Caco-2 (cell line): Measurements from ENCODE around the gene DOHH. TPM values are rescaled to one million over a fixed set of nuclear protein-coding genes. Genes with fewer than 3 reads are reported as not detected.
A peak's percentile ranks its signal among the peaks of the same experiment; 100 is the strongest.

ENCODE experiments used
- BruUV-seq: library from RNA; stranded (reverse); fragments of 400-500 nt; replicated peaks from 2 replicates; lab custom pipeline; 2021; lab: Mats Ljungman, UMichigan
- CTCF ChIA-PET: fragments of 300-600 bp; sonication (Branson Sonifier 250); formaldehyde crosslinking; loops from one replicate; lab custom pipeline; 2022; ENCODE audit warnings: antibody characterized with exemption; lab: Charles Lee
- POLR2A ChIA-PET: fragments of 300-600 bp; sonication (Branson Sonifier 250); formaldehyde crosslinking; loops from one replicate; lab custom pipeline; 2022; ENCODE audit warnings: antibody characterized with exemption; lab: Charles Lee
- DNase-seq, 2 experiments: peaks; one replicate each; pipeline versions ENCODE4 v3.0.0 to v3.0.0-alpha.2; 2020 to 2022
- H3K27me3 ChIP-seq: replicated peaks from 2 replicates; pipeline ENCODE4 v1.6.0; 2011; ENCODE audit warnings: low read length; ENCODE audit not compliant: control insufficient read depth, insufficient read depth
- H3K36me3 ChIP-seq: 2 replicates; pipeline ENCODE4 v1.5.1; 2011; ENCODE audit warnings: low read length; ENCODE audit not compliant: control insufficient read depth, insufficient read depth
- H3K4me1 ChIP-seq: fragments of 250-450 bp; sonication (Bioruptor Pico); 2 replicates; pipeline ENCODE4 v1.5.1; 2020; ENCODE audit warnings: mild to moderate bottlenecking
- H3K4me3 ChIP-seq: 2 replicates; pipeline ENCODE4 v1.5.1; 2011; ENCODE audit warnings: low read depth, mild to moderate bottlenecking, control low read depth, low read length
- H3K9me3 ChIP-seq: fragments of 250-450 bp; sonication (Bioruptor Pico); 2 replicates; pipeline ENCODE4 v1.5.1; 2020; ENCODE audit warnings: mild to moderate bottlenecking, moderate library complexity
- H3K27ac Mint-ChIP-seq: one replicate; pipeline ENCODE4 v1.8.0; 2022; ENCODE audit warnings: mixed read lengths; ENCODE audit not compliant: unreplicated experiment
- H3K27me3 Mint-ChIP-seq: one replicate; pipeline ENCODE4 v1.8.0; 2022; ENCODE audit warnings: mixed read lengths; ENCODE audit not compliant: insufficient read depth, unreplicated experiment
- H3K36me3 Mint-ChIP-seq: one replicate; pipeline ENCODE4 v1.8.0; 2022; ENCODE audit warnings: mild to moderate bottlenecking, mixed read lengths; ENCODE audit not compliant: insufficient read depth, unreplicated experiment
- H3K4me1 Mint-ChIP-seq: one replicate; pipeline ENCODE4 v1.8.0; 2022; ENCODE audit warnings: low read depth, mixed read lengths; ENCODE audit not compliant: unreplicated experiment
- H3K4me3 Mint-ChIP-seq: one replicate; pipeline ENCODE4 v1.8.0; 2022; ENCODE audit warnings: mild to moderate bottlenecking, moderate library complexity, mixed read lengths; ENCODE audit not compliant: unreplicated experiment
- H3K9me3 Mint-ChIP-seq: one replicate; pipeline ENCODE4 v1.8.0; 2022; ENCODE audit warnings: mixed read lengths; ENCODE audit not compliant: unreplicated experiment
- intact Hi-C: fragments of 100-400 bp; cut with micrococcal nuclease; formaldehyde crosslinking; loops from one replicate; pipeline ENCODE4 v1.10.0; 2022; ENCODE audit not compliant: unreplicated experiment
- total RNA-seq: library from RNA; stranded (reverse); gene quantifications from 2 replicates; pipeline ENCODE4 v1.2.3, GENCODE V29; 2022
- TF ChIP-seq, protein P1 (sequence below), 2 experiments: fragments of 200-600 bp in 1 of 2; IDR thresholded peaks; 1 replicate in 1 of 2; 2 replicates in 1 of 2; pipeline versions ENCODE4 v1.5.1 to v1.8.0; 2011 to 2022; ENCODE audit warnings: antibody characterized with exemption in 1 of 2, control low read depth in 1 of 2, inconsistent platforms in 1 of 2, low read depth in 1 of 2, low read length in 1 of 2, mild to moderate bottlenecking in 1 of 2, moderate library complexity in 1 of 2; ENCODE audit not compliant: insufficient read depth in 1 of 2, severe bottlenecking in 1 of 2, unreplicated experiment in 1 of 2

The DOHH gene
- total RNA-seq, 1 experiment from 2014 or later, result 17.4 TPM

DNA sequence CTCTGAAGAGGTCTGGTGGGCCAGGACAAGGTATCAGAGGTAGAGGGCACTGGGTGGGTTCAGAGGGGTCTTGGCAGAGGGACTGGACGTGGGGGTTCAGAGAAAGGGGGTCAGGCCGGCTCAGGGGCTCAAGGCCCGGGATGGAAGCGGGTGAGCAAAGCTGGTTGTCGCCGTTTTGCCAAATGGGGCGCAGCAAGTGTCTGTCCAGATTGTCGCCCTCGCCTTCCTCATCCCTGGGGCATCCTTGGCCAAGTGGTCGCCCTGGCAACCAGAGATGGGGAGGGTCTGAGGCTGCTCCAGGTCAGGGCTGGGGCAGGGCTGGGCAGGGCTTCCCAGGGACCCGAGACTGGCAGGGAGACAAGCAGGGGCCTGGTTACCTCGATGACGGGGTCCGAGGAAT is 6.8 kb downstream of the DOHH start:
- Mint-ChIP-seq H3K27me3 (no peaks in the 10 kb centered on the region), H3K4me3 (no peak overlapping the region), H3K9me3 (no peaks in the 10 kb centered on the region), H3K27ac (peak overlapping the region; percentile 65), H3K36me3 (peaks cover 31% of the 10 kb centered on the region), H3K4me1 (peaks cover 5% of the 10 kb centered on the region)
- TF ChIP-seq, protein P1, sequence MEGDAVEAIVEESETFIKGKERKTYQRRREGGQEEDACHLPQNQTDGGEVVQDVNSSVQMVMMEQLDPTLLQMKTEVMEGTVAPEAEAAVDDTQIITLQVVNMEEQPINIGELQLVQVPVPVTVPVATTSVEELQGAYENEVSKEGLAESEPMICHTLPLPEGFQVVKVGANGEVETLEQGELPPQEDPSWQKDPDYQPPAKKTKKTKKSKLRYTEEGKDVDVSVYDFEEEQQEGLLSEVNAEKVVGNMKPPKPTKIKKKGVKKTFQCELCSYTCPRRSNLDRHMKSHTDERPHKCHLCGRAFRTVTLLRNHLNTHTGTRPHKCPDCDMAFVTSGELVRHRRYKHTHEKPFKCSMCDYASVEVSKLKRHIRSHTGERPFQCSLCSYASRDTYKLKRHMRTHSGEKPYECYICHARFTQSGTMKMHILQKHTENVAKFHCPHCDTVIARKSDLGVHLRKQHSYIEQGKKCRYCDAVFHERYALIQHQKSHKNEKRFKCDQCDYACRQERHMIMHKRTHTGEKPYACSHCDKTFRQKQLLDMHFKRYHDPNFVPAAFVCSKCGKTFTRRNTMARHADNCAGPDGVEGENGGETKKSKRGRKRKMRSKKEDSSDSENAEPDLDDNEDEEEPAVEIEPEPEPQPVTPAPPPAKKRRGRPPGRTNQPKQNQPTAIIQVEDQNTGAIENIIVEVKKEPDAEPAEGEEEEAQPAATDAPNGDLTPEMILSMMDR (IDR thresholded peaks at IDR 0.05; ENCODE audit: insufficient read depth in 1 of 2, low read depth in 1 of 2, low read length in 1 of 2, severe bottlenecking in 1 of 2, unreplicated experiment in 1 of 2), result no peak
- no peak for DNase-seq
- Histone ChIP-seq H3K4me1 (peaks cover 3% of the 10 kb centered on the region; the same call in 1 of the 2 replicates), H3K4me3 (no peak overlapping the region), H3K9me3 (no peaks in the 10 kb centered on the region), H3K27me3 (no peaks in the 10 kb centered on the region), H3K36me3 (no peaks in the 10 kb centered on the region)
- ChIA-PET CTCF (no interaction called here), POLR2A (no interaction called here)
- intact Hi-C loops, result no loop called here
- BruUV-seq, result no TSS peak

DNA sequence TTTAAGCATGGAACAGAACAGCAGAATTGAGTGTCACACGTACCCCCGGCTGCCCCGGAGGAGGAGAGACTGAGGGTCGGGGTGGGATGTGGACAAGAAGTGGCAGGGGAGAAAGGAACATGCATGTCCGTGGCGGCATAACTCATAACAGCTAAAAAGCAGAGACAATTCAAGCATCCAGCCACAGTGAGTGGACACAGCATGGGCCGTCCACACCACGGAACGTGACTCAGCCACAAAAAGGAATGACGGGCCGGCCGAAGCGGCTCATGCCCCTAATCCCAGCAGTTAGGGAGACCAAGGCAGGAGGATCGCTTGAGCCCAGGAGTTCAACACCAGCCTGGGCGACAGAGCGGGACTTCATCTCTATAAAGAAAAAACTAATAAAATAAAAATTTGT is 7.6 kb downstream of the DOHH start:
- Mint-ChIP-seq H3K9me3 (no peaks in the 10 kb centered on the region), H3K4me1 (peaks cover 2% of the 10 kb centered on the region), H3K27ac (peak overlapping the region; percentile 65), H3K4me3 (no peak overlapping the region), H3K36me3 (peaks cover 28% of the 10 kb centered on the region), H3K27me3 (no peaks in the 10 kb centered on the region)
- Histone ChIP-seq H3K9me3 (no peaks in the 10 kb centered on the region), H3K36me3 (no peaks in the 10 kb centered on the region), H3K4me1 (no peaks in the 10 kb centered on the region), H3K4me3 (no peak overlapping the region), H3K27me3 (no peaks in the 10 kb centered on the region)
- ChIA-PET CTCF (no interaction called here), POLR2A (no interaction called here)
- intact Hi-C loops, result no loop called here
- BruUV-seq, result no TSS peak
- DNase-seq, result no peak
- TF ChIP-seq, protein P1 (IDR thresholded peaks at IDR 0.05; ENCODE audit: insufficient read depth in 1 of 2, low read depth in 1 of 2, low read length in 1 of 2, severe bottlenecking in 1 of 2, unreplicated experiment in 1 of 2), result no peak

DNA sequence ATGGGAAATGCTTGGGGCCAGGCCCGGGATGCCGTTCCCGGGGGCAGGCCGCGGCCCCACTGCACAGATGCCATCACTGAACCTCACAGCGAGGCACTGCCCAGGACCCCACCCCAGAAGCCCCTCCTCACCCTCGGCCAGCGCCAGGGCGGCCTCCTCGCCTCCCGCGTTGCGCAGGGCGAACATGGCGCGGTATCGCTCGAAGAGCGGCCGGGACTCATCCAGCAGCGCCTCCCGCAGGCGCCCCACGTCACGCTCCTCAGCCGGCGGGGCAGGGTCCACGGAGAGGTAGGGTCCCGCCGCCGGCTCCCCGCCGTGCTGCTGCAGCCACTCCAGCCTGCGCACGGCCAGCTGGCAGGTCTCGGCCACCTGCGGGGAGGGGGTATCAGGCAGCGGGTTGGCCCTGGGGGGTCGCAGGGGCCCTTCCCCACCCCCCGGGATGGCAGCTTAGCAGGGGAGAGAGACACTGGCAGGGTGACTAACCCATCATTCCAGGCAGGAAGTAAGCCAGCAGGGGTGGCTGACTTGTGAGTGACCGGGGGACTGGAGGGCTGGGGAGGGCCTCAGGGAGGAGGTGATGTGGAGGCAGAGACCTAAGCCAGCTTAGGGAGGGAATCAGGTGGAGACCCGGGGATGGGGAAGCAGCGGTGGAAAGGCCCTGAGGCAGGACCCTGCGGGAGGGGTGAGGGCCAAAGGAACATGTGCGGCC is 8.2 kb downstream of the DOHH start:
- Histone ChIP-seq H3K4me1 (no peaks in the 10 kb centered on the region), H3K4me3 (no peak overlapping the region), H3K36me3 (no peaks in the 10 kb centered on the region), H3K27me3 (no peaks in the 10 kb centered on the region), H3K9me3 (no peaks in the 10 kb centered on the region)
- H3K4me1 Mint-ChIP-seq, result no peaks in the 10 kb centered on the region
- no peak for DNase-seq
- POLR2A ChIA-PET, result no interaction called here
- CTCF ChIA-PET, result interaction anchor here (0.5 kb wide), 1 partner anchor 13 kb away, joined by 12 read pairs; no protein-coding TSS in a partner anchor
- no peak overlapping the region for H3K4me3 Mint-ChIP-seq
- BruUV-seq, result no TSS peak
- H3K36me3 Mint-ChIP-seq, result peaks cover 25% of the 10 kb centered on the region
- TF ChIP-seq, protein P1 (IDR thresholded peaks at IDR 0.05; ENCODE audit: insufficient read depth in 1 of 2, low read depth in 1 of 2, low read length in 1 of 2, severe bottlenecking in 1 of 2, unreplicated experiment in 1 of 2), result no peak
- no peaks in the 10 kb centered on the region for H3K9me3 Mint-ChIP-seq
- no peaks in the 10 kb centered on the region for H3K27me3 Mint-ChIP-seq
- intact Hi-C loops, result no loop called here
- H3K27ac Mint-ChIP-seq, result peak overlapping the region; percentile 26
